NOMO-1 (cell line): ENCODE results near the gene F8.
"Not testable (repeated sequence)": the region's sequence is repeated elsewhere in the genome, so short reads cannot be mapped to it uniquely, and the experiment has no call there.

Source experiments
- DNase-seq, 2 experiments: peaks; one replicate each; lab custom pipeline; 2025; ENCODE audit not compliant: unreplicated experiment in 2 of 2; lab: John Stamatoyannopoulos, UW

Gene F8

GRCh38 chrX:155035688-155036087 is 13.2 kb upstream of the F8 start:
- no peak for DNase-seq

GRCh38 chrX:155031657-155032056 is 9.1 kb upstream of the F8 start:
- no peak for DNase-seq

GRCh38 chrX:155028877-155029291 is 6.4 kb upstream of the F8 start:
- no peak for DNase-seq

- DNase-seq: no peak
Measured at GRCh38 chrX:155028129-155028528, 5.6 kb upstream of the F8 start.

GRCh38 chrX:155027509-155028066 is 5.1 kb upstream of the F8 start:
- peak in 1 of 2 experiments; percentile 58 for DNase-seq

- DNase-seq: peak; percentile 83 to 88
Measured at GRCh38 chrX:155026727-155027508, 4.4 kb upstream of the F8 start, which contains the start of gene FUNDC2. Gene FUNDC2, plus strand, starts transcription at chrX:155026844. Its CDS starts 95 bp downstream, at chrX:155026939.

GRCh38 chrX:155026420-155026726 is 3.9 kb upstream of the F8 start:
- no peak for DNase-seq

- DNase-seq: peak in 1 of 2 experiments; percentile 1
Measured at GRCh38 chrX:155023907-155024833, 1.6 kb upstream of the F8 start.

GRCh38 chrX:155020591-155020990 is 1.9 kb downstream of the F8 start:
- no peak for DNase-seq

- DNase-seq: no peak
Measured at GRCh38 chrX:155009994-155010472, 12.5 kb downstream of the F8 start.

- not testable (repeated sequence) for DNase-seq
Measured at GRCh38 chrX:155008578-155008977, 13.9 kb downstream of the F8 start.

- DNase-seq: not testable (repeated sequence)
Measured at GRCh38 chrX:155006913-155007671, 15.4 kb downstream of the F8 start.

- not testable (repeated sequence) for DNase-seq
Measured at GRCh38 chrX:155006379-155006778, 16.1 kb downstream of the F8 start.

- no peak for DNase-seq
Measured at GRCh38 chrX:155005190-155005589, 17.3 kb downstream of the F8 start.

GRCh38 chrX:155001873-155002272 is 20.6 kb downstream of the F8 start:
- DNase-seq: no peak

GRCh38 chrX:155000841-155001240 is 21.7 kb downstream of the F8 start:
- no peak for DNase-seq

GRCh38 chrX:154998204-154998880 is 24.2 kb downstream of the F8 start:
- DNase-seq: no peak

- no peak for DNase-seq
Measured at GRCh38 chrX:154991476-154991875, 31.0 kb downstream of the F8 start.

GRCh38 chrX:154991039-154991438 is 31.5 kb downstream of the F8 start:
- no peak for DNase-seq

- DNase-seq: no peak
Measured at GRCh38 chrX:154990496-154990895, 32.0 kb downstream of the F8 start.
